Activated T-cell treated with anti-CD3 and anti-CD28 coated beads, Interleukin-2, amount 50 U/mL, for 48 hours (primary cell): ENCODE data around the gene ODF4.
A peak's percentile ranks its signal among the peaks of the same experiment; 100 is the strongest.

ENCODE experiments used
- DNase-seq, 2 experiments: peaks; one replicate each; pipeline ENCODE4 v3.0.0-alpha.2; 2020

The ODF4 gene, protein sequence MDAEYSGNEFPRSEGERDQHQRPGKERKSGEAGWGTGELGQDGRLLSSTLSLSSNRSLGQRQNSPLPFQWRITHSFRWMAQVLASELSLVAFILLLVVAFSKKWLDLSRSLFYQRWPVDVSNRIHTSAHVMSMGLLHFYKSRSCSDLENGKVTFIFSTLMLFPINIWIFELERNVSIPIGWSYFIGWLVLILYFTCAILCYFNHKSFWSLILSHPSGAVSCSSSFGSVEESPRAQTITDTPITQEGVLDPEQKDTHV

DNA sequence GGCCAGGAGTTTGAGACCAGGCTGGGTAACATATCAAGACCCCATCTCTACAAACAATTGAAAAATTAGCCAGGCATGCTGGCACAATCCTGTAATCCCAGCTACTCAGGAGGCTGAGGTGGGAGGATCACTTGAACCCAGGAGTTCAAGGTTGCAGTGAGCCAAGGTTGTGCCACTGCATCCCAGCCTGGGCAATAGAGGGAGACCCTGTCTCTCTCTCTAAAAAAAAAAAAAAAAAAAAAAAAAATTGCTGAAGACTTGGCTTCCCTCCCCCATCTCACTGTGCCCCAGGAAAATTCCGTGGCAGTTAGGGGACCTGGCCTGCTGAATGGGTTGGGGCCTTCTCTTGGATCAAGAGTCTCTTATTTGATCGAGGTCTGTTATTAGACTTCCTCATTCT is at the start of gene ODF4:
ODF4 (plus strand) TSS at position 301 of the 400 bp plus-strand sequence. CDS start 212 bp downstream, outside the sequence.
- DNase-seq = no peak

DNA sequence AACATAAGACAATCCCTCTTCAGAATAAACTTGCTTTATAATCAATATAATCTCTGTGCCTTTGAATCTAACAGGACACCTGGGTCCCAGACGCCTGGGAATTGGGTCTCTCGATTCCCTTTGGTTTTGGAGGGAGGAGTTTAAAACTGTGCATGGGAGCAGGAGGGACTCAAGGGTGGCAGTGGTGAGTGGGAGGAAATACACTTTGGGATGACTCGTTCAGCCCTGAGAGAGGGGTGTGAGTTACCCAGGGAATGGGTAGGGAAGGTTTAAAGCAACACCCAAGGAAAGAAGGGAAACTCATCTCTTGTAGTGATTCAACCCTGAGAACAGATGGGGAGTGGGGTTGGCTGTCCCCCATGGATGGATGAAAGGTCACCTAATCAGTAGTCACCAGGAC is 49.6 kb upstream of the ODF4 start:
- DNase-seq = no peak

DNA sequence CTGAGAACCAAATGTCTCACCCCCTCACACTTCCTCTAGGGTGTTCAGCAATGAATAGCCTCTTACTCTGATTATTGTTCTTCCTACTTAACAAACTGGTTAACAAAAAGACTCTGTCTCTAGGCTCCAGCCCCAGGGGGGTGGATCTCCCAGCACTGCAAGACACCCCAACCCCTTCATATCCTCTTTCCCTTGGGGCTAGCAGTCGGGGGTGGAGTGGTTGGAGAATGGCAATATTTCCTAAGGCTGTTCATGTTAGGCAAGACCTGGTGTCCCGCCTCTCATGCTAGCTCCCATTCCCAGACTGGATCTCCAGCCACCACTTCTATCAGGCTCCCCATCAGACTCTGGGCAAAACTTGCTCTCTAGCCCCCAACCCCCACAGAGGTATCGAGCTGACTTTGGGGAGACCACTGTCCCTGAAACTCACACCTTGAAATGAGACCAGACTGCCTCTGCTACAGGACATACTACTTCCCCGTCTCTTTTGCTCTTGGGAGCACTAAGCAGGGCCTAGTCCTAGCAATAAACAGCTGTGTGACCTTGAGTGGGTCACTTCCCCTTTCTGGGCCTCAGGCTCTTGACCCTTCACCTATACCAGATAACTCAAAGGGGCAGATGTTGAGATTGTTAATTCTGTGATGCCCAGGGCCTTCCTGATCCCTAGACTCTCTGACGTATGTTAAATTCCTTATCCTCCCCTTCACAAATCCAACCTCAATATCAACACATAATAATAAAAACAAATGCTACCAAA is 46.8 kb upstream of the ODF4 start:
- no peak for DNase-seq

DNA sequence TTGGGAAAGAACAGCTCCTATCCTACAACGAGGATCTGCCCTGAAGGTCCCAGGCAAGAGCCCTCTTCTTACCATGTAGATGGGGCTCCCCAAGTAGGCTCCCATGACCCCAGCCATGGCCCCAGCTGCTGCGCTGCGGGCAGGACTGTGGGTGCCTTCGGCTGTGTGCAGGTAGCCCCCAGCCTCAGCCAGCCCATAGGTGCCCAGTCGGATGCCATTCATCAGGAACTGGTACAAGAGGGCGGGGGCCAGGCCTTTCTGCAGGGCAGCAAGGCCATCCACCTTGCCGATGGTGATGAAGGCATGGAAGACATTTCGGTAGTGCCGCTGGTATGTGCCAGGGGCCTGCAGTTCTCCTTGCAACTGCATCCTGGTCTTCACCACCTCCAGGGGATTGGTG is 45.3 kb upstream of the ODF4 start:
- DNase-seq = no peak

DNA sequence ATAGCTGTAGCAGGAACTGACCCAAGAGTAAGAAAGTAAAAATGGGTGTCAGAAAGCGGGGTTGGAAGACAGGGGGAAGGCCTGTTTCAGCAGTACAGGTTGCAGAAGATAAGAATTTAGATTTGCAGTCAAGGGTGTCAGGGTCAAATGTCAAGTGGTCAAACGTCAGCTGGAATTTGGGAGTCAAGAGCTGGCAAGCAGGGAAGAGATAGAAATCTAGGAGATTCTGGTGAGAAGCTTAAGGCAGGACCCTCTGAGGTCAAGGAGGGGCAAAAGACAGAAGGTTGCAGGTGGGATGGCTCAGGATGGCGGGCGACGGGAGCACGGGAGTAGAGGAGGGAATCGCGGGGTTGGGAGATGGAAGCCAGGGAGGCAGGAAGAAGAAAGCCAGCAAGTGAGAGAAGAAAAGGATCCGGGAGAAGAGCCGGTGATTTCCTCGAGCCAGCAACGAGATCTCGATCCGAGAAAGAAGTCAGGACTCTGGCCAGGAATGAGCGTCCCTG is 44.8 kb upstream of the ODF4 start:
- no peak for DNase-seq

DNA sequence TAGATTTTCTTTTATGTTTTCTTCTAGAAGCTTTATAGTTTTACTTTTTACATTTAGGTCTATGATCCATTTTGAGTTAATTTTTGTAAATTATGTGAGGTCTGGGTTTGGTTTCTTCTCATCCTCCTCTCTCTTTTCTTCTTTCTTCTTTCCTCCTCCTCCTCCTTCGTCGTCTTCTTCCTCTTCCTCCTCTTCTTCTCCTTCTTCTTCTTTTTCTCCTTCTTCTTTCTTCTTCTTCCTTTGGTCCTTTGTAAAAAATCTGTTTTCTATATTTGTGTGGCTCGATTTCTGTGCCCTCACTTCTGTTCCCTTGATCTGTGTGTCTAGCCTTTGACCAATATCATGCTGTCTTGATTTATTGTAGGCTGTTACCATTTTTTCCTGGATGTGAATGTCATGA is 39.4 kb upstream of the ODF4 start:
- DNase-seq = no peak

DNA sequence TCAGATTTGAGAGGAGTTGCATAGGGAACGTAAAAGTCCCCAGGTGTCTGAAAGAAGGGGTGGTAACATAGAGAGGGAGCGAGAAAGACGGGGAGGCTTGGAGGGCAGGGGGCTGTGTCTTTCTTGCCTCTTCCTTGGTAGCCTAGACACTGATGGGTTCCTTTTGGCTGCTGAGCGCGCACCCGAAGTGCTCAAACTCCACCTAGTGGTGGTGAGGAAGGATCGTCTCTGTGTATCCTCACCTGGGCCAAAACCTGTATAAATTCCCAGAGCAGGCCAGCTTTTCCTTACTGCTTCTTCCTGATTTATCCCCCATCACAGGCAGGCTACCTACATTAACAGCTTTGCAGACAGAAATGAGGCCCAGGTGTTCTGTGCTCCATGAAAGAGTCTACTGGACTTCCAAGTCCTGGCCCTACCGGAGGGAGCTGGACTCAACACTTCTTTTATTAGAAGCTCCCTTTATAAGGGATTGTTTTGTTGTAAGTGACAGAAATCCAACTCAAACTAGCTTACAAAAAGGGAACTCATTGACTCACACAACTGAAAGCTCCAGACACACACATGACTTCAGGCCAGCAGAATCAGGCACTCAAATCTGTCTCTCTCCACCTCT is 38.9 kb upstream of the ODF4 start:
- DNase-seq = peak; percentile 60 to 70

DNA sequence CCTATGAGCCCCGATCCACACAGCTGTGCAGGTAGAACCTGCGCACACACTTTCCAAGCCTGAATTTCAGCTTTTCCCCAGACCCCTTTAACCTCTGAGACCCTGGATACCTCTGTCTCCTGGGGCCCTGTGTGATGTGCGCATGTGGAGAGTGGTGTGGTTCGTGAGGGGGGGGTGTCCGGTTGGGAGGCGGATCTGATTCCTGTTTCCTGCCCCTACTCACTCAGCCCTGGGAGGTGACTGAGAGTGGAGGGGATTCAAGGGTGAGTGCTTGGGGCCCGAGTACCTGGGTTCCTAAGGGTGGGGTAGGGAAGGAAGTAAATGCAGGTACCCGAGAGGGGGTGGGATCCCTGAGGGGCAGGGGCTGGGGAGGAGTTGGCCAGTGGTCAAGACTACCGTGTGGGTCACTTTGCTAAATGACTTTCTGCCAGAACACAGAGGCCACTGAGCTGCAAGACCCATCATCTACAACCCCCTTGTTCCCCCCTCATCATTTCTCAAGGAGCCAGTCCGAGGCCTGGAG is 29.0 kb upstream of the ODF4 start:
- DNase-seq = no peak

DNA sequence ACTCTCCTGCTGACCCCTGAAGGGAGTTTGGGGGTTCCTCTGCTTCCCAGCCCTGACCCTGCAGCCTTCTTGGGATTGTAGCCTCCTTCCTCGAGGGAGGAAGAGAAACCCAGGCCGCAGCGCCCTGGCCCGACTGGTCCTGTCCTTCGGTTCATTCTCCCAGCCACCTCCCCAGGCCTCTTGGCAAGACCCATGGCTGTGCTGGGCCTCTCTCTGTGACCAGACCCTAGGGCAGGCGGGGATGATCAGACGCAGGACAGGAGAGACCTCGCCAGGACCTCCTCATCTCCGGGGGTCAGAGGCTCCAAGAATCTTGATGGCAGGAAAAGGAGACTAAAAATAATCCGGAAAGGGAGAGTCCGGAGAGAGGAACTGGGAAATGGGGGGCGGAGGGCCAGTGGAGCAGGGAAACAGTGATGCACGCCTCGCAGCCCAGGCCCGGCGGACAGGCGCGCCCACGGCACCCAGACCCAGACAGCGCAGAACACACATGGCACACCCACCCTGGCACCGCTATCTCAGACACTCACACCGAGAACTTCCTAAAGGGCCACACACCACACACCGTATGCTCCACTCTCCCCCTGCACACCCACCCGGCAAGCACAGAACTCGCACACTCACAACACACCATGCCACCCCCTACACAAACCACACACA is 28.4 kb upstream of the ODF4 start:
- no peak for DNase-seq

DNA sequence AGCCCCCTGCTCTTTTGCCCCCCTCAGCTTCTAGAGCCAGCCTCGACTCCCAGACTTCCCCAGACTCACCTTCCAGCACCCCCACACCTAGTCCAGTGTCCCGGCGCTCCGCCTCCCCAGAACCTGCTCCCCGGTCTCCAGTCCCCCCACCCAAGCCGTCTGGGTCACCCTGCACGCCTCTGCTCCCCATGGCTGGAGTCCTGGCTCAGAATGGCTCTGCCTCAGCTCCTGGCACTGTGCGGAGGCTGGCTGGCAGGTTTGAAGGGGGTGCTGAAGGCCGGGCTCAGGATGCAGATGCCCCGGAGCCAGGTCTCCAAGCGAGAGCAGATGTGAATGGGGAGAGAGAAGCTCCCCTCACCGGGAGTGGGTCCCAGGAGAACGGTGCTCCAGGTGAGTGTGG is 27.4 kb upstream of the ODF4 start:
- DNase-seq = no peak

DNA sequence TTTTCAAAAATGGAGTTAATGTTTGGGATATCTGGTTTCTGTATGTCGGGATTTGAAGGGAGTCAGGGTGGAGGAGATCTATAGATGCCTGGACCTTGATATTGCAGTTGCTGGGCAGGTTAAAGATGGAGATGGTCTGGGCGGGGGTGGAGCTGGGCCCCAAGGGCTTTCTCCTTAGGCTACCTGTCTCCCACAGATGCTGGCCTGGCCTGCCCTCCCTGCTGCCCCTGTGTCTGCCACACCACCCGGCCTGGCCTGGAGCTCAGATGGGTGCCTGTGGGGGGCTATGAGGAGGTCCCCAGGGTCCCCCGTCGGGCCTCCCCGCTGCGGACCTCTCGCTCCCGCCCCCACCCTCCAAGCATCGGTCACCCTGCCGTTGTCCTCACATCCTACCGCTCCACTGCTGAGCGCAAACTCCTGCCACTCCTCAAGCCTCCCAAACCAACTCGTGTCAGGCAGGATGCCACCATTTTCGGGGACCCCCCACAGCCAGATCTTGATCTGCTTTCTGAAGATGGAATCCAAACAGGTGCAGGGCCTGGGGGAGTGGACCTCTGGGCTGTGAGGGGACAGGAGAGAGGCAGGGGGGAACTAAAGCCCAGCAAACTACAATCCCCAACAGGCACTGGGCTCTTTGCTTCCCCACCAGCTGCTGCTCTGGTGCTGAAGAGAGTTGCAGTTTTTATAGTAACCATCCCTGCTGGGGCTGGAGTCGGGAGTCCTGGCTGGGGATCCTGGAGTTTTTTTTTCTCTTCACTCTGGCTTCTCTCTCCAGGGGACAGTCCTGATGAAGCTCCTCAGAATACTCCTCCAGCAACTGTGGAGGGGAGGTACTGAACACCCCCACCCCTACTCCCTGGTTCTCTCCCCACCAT is 26.7 kb upstream of the ODF4 start:
- DNase-seq = no peak

DNA sequence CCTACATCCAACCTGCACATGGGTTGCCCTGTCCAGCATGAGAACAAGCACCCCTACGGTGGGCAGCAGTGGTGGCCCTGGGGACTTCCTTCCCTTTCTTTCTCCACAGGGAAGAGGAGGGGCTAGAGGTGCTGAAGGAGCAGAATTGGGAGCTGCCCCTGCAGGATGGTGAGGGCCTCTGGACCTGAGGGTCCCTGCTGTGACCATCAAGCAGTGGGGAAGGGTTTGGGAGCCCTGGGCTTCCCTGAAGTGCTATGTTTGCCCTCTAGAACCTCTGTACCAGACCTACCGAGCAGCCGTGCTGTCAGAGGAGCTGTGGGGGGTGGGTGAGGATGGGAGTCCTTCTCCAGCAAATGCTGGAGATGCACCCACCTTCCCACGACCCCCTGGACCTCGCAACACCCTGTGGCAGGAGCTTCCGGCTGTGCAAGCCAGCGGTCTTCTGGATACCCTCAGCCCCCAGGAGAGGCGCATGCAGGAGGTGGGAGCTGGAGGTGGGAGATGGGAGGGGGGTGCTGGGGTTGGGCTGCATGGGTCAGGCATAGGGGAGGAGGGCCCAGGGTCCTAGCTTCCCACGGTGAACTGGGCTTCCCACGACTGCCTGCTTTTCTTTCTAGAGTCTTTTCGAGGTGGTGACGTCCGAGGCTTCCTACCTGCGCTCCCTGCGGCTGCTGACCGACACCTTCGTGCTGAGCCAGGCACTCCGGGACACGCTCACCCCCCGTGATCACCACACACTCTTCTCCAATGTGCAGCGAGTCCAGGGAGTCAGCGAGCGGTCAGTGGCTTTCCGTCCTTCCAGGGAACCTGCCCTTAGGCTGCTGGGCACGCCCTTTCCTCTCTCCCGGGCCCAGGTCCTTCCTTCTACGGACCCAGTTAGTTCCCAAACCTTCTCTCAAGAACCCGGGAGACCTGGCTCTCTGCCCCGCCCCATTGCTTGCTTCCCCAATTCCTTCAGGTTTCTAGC is 24.6 kb upstream of the ODF4 start:
- DNase-seq = no peak

DNA sequence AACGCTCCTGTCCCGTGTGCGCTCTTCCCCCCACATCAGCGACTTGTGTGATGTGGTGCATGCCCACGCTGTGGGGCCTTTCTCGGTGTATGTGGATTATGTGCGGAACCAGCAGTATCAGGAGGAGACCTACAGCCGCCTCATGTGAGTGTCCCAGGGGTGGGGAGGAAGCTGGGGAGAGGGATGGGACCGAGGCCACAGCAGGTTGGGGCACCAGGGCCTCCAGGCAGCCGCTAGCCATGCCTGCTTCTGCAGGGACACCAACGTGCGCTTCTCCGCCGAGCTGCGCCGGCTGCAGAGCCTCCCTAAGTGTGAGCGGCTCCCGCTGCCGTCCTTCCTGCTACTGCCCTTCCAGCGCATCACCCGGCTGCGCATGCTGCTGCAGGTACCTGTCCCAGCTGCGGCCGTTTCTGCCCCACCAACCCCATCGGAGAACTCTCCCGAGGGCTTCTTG is 23.8 kb upstream of the ODF4 start:
- no peak for DNase-seq

DNA sequence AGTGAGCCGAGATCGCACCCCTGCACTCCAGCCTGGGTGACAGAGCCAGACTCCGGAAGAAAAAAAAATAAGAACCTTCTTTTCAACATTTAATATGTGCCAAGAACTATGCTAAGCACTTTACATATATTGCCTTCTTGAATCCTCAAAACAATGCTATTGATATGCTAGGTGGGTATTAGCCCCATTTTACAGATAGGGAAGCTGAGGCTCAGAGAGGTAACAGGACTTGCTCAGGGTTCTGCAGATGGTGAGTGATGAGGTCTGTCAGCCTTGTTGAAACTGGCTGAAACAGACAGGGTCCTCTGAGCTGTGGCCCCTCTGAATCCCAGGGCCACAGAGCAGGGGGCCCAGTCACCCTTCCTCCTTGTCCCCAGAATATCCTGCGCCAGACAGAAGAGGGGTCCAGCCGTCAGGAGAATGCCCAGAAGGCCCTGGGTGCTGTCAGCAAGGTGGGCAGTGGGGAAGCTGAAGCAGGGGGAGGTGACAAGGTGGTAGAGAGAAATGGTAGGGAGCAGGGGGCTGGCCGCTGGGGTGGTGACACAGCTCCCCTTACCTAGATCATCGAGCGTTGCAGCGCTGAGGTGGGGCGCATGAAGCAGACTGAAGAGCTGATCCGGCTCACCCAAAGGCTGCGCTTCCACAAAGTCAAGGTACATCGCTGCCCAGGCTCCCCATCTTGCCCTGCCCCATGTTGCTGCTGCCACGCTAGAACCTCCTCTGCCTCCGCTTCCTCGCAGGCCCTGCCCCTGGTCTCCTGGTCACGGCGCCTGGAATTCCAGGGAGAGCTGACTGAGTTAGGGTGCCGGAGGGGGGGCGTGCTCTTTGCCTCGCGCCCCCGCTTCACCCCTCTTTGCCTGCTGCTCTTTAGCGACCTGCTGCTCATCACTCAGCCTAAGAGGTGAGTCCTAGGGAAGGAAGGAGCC is 21.4 kb upstream of the ODF4 start:
- DNase-seq = no peak

DNA sequence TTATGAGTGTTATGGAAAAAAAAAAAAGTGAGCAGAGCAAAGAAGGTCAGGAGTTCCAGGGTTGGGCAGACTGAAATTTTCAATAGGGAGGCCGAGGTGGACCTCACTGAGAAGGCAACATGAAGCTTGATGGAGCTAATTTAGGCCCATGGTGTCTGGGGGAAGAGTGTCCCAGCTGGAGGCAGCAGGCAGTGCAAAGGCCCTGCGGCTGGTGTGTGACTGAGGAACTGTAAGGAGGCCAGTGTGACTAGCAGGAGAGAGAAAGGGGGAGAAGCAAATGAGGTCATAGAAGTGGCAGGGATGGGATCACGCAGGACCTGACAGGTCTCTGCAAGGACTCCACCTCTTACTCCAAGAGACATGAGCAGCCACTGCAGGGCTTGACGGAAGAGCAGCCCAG is 19.4 kb upstream of the ODF4 start:
- DNase-seq = no peak

DNA sequence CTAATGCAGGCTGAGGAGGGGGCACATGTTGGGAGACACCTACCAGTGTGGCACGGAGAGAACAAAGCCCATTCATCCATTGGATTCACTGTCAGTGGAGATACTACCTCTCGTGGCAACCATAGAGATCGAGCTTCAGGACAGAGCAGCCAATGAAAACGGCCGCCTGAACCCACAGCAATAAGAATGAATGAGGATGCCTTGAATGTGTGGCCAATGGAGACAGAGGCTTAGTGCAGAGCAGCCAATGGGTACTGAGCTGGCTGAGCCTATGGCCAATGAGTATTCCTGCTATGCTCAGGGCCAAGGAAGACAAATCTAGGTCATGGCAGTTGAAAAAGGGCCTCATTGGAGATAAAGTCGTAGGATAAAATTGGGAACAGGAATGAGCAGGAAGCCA is 18.6 kb upstream of the ODF4 start:
- DNase-seq = no peak

DNA sequence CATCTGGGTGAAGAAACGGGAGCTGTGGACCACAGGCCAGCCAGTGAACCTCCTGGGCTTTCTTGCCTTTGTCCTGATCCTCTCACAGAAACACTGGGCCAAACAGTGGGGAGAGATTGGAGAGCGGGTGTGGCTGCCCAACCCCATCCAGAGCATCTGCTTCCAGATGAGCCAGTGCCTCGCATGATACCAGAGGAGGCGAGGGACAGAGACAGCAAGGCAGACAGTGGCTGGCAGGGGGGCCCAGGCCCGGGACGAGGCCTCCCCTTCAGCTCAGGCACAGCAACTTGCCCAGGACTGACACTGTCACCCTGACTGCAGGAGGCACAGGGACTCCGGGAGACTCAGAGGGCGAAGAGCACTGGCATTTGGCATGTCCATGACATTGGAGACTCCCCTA is 17.6 kb upstream of the ODF4 start:
- DNase-seq = no peak

DNA sequence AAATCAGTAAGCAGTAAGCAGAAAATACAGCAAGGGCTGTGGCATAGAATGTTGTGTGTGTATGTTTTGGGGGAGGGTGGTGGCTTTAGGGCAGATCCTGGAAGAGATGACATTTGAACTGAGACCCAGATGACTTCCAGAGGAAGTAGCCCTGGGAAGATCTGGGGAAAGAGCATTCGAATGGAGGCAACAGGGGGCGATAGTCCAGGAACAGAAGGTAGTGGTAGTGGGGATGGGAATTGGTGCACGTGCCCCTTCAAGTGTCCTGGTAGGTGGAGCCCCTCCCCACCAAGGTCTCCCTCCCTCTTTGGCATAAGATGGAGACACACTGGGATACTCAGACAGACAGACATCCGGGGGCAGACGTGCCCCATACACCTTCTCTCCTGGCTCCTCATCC is 15.5 kb upstream of the ODF4 start:
- no peak for DNase-seq

DNA sequence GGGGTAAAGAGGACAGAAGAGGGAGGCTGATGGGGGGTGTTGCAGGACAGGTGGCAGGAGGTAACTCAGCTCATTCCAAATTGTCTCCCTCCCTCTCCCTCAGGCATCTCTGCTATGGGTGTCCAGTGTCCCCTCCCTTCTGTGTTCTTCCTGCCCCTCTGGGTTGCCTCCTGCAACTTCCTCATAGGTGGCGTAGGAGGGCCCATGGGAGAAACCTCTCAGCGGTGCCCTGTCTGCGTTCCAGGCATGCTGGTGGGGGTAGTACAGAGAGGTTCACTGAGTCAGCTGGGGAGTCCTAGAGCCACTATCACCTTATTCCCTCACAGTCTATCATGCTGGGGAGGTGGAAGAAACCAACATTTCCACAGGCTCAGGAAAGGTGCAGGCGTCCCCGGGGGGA is 14.7 kb upstream of the ODF4 start:
- no peak for DNase-seq
